Astrocyte (in vitro differentiated cells and primary cell): Measurements from ENCODE around the gene TSHZ1. TPM values are rescaled to one million over a fixed set of nuclear protein-coding genes. Genes with fewer than 3 reads are reported as not detected.

ENCODE experiments used
- DNase-seq: peaks from one replicate; pipeline ENCODE4 v3.0.0-alpha.2; 2010; ENCODE audit warnings: low read depth
- FAIRE-seq: peaks from 2 replicates; lab custom pipeline; 2011; peaks lifted over from hg19 to GRCh38; lab: Jason Lieb, UNC
- H2AFZ ChIP-seq: 2 replicates; pipeline ENCODE4 v1.6.0; 2012; ENCODE audit warnings: low read depth, low read length, inconsistent platforms
- H3K27ac ChIP-seq: 2 replicates; pipeline ENCODE4 v1.5.1; 2011; ENCODE audit warnings: low read depth, low read length, inconsistent platforms
- H3K27me3 ChIP-seq: 2 replicates; pipeline ENCODE4 v1.6.0; 2011; ENCODE audit warnings: low read length, inconsistent platforms; ENCODE audit not compliant: insufficient read depth
- H3K36me3 ChIP-seq: 2 replicates; pipeline ENCODE4 v1.5.1; 2011; ENCODE audit warnings: low read length, inconsistent platforms; ENCODE audit not compliant: insufficient read depth
- H3K4me1 ChIP-seq: 2 replicates; pipeline ENCODE4 v1.5.1; 2011; ENCODE audit warnings: low read length, inconsistent platforms; ENCODE audit not compliant: insufficient read depth
- H3K4me2 ChIP-seq: 2 replicates; pipeline ENCODE4 v1.6.0; 2012; ENCODE audit warnings: low read length, inconsistent platforms
- H3K4me3 ChIP-seq: 2 replicates; pipeline ENCODE4 v1.5.1; 2011; ENCODE audit warnings: low read depth, mild to moderate bottlenecking, low read length, inconsistent platforms; ENCODE audit not compliant: insufficient read depth
- H3K79me2 ChIP-seq: 2 replicates; pipeline ENCODE4 v1.6.0; 2012; ENCODE audit warnings: mild to moderate bottlenecking, low read length, inconsistent platforms; ENCODE audit not compliant: insufficient read depth
- H3K9ac ChIP-seq: 2 replicates; pipeline ENCODE4 v1.6.0; 2012; ENCODE audit warnings: mild to moderate bottlenecking, low read length, inconsistent platforms
- H3K9me3 ChIP-seq: 2 replicates; pipeline ENCODE4 v1.5.1; 2012; ENCODE audit warnings: low read depth, mild to moderate bottlenecking, low read length, inconsistent platforms; ENCODE audit not compliant: insufficient read depth
- H4K20me1 ChIP-seq: 2 replicates; pipeline ENCODE4 v1.6.0; 2012; ENCODE audit warnings: low read length, inconsistent platforms; ENCODE audit not compliant: insufficient read depth
- H3K27ac Mint-ChIP-seq: one replicate; pipeline ENCODE4 v1.8.0; 2021; ENCODE audit warnings: mild to moderate bottlenecking, mixed read lengths; ENCODE audit not compliant: unreplicated experiment
- H3K27me3 Mint-ChIP-seq: one replicate; pipeline ENCODE4 v1.8.0; 2021; ENCODE audit warnings: low read depth, mixed read lengths; ENCODE audit not compliant: unreplicated experiment
- H3K36me3 Mint-ChIP-seq: one replicate; pipeline ENCODE4 v1.8.0; 2021; ENCODE audit warnings: low read depth, mixed read lengths; ENCODE audit not compliant: unreplicated experiment
- H3K4me1 Mint-ChIP-seq: one replicate; pipeline ENCODE4 v1.8.0; 2021; ENCODE audit warnings: low read depth, mixed read lengths; ENCODE audit not compliant: unreplicated experiment
- H3K4me3 Mint-ChIP-seq: one replicate; pipeline ENCODE4 v1.8.0; 2021; ENCODE audit warnings: mild to moderate bottlenecking, moderate library complexity, mixed read lengths; ENCODE audit not compliant: unreplicated experiment
- H3K9me3 Mint-ChIP-seq: one replicate; pipeline ENCODE4 v1.8.0; 2021; ENCODE audit warnings: mild to moderate bottlenecking, mixed read lengths; ENCODE audit not compliant: unreplicated experiment
- EZH2 ChIP-seq: IDR thresholded peaks from 2 replicates; pipeline ENCODE4 v1.6.1; 2012; ENCODE audit warnings: mild to moderate bottlenecking, low read length, inconsistent platforms; ENCODE audit not compliant: insufficient read depth
- total RNA-seq: library from RNA; stranded (reverse); gene quantifications from 2 replicates; pipeline ENCODE4 v1.2.1, GENCODE V29; 2021
- TF ChIP-seq, protein P1 (sequence below): IDR thresholded peaks from 2 replicates; pipeline ENCODE4 v1.5.1; 2011; ENCODE audit warnings: low read depth, mild to moderate bottlenecking, inconsistent platforms, low read length, moderate library complexity; ENCODE audit not compliant: insufficient read depth

Gene TSHZ1
- total RNA-seq, 1 donor from 2014 or later = 2.9 TPM

DNA sequence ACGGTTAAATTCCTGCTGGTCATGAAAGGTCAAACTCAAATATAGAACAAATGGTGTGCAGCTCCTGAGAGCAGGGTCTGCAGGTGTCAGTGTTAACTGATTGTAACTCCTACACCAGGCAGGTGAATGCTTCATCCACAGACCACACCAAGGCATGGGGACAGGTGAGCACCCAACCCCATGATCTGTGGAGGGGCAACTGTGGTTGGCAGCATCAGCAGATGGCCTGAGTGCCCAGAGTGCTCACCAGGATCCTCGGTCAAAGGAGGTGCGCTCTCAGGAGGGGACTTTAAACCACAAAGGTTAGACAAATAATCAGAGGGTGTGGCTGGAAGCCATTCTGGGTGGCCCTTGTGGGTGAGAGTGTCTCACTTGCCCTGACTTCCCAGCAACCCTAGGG lies 46.1 kb upstream of the TSHZ1 start:
- Histone ChIP-seq H3K9me3 (no peaks in the 10 kb centered on the region), H3K36me3 (no peaks in the 10 kb centered on the region), H3K27me3 (peaks cover 13% of the 10 kb centered on the region), H3K79me2 (no peaks in the 10 kb centered on the region), H3K4me3 (no peak overlapping the region), H3K4me1 (no peaks in the 10 kb centered on the region), H4K20me1 (no peaks in the 10 kb centered on the region), H3K9ac (no peak overlapping the region), H3K4me2 (no peak overlapping the region), H3K27ac (no peak overlapping the region), H2AFZ (no peak overlapping the region)
- H3K27me3 Mint-ChIP-seq = peaks cover 29% of the 10 kb centered on the region
- FAIRE-seq (no peak), DNase-seq (no peak)
- peaks cover 2% of the 10 kb centered on the region for H3K9me3 Mint-ChIP-seq
- no peaks in the 10 kb centered on the region for H3K4me1 Mint-ChIP-seq
- H3K4me3 Mint-ChIP-seq = no peak overlapping the region
- H3K27ac Mint-ChIP-seq = no peak overlapping the region
- no peaks in the 10 kb centered on the region for H3K36me3 Mint-ChIP-seq
- TF ChIP-seq EZH2 = no peak
- TF ChIP-seq, protein P1, sequence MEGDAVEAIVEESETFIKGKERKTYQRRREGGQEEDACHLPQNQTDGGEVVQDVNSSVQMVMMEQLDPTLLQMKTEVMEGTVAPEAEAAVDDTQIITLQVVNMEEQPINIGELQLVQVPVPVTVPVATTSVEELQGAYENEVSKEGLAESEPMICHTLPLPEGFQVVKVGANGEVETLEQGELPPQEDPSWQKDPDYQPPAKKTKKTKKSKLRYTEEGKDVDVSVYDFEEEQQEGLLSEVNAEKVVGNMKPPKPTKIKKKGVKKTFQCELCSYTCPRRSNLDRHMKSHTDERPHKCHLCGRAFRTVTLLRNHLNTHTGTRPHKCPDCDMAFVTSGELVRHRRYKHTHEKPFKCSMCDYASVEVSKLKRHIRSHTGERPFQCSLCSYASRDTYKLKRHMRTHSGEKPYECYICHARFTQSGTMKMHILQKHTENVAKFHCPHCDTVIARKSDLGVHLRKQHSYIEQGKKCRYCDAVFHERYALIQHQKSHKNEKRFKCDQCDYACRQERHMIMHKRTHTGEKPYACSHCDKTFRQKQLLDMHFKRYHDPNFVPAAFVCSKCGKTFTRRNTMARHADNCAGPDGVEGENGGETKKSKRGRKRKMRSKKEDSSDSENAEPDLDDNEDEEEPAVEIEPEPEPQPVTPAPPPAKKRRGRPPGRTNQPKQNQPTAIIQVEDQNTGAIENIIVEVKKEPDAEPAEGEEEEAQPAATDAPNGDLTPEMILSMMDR = no peak

DNA sequence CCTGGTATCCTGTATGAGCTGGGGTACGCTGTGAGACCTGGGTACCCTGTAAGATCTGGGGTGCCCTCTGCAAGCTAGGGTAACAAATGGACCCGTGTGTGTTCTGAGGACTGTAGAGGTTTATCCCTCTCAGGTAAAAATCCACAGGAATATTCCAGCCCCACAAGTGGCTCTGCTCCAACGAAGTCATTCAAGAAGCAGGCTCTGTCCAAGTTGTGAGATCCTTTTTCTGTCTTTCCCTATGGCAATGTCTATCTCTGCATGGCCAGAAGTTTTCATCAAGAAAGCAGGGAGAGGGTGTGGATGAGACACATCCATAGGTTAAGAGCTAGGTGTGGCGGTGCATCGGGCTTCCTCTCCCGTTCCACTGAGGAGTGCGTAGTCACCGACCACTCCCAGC lies 44.7 kb upstream of the TSHZ1 start:
- DNase-seq = no peak
- no peak overlapping the region for H2AFZ ChIP-seq
- no peaks in the 10 kb centered on the region for H3K9me3 ChIP-seq
- no peak for TF ChIP-seq EZH2
- TF ChIP-seq, protein P1 = no peak
- no peak overlapping the region for H3K9ac ChIP-seq
- no peak overlapping the region for H3K4me3 ChIP-seq
- no peaks in the 10 kb centered on the region for H4K20me1 ChIP-seq
- no peaks in the 10 kb centered on the region for H3K79me2 ChIP-seq
- H3K27ac ChIP-seq = no peak overlapping the region
- H3K4me2 ChIP-seq = no peak overlapping the region
- FAIRE-seq = no peak
- H3K36me3 ChIP-seq = no peaks in the 10 kb centered on the region
- no peaks in the 10 kb centered on the region for H3K4me1 Mint-ChIP-seq
- H3K4me3 Mint-ChIP-seq = no peak overlapping the region
- no peak overlapping the region for H3K27ac Mint-ChIP-seq
- H3K36me3 Mint-ChIP-seq = no peaks in the 10 kb centered on the region
- peaks cover 3% of the 10 kb centered on the region for H3K27me3 ChIP-seq
- peaks cover 2% of the 10 kb centered on the region for H3K9me3 Mint-ChIP-seq
- peaks cover 28% of the 10 kb centered on the region for H3K27me3 Mint-ChIP-seq
- no peaks in the 10 kb centered on the region for H3K4me1 ChIP-seq

DNA sequence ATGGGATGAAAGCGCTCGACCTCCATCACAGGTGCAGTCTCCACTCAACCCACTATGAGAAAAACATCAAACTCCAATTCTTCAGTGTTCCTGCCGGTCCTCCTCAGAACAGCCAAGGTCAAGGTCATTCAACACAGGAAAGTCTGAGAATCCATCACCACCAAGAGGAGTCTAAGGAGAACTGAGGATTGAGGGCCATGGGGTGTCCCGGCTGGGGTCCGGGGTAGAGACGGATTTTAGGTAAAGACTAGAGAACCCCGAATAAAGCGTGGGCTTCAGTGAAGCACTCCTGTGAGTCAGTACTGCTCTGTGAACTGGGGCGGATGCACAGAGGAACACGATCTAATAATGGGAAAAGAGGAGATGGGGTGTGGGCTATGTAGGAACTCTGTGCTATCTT lies 43.5 kb upstream of the TSHZ1 start:
- Histone ChIP-seq H3K4me1 (no peaks in the 10 kb centered on the region), H3K79me2 (no peaks in the 10 kb centered on the region), H3K4me2 (no peak overlapping the region), H3K36me3 (no peaks in the 10 kb centered on the region), H3K27ac (no peak overlapping the region), H3K9ac (no peak overlapping the region), H2AFZ (no peak overlapping the region), H3K4me3 (no peak overlapping the region), H4K20me1 (no peaks in the 10 kb centered on the region), H3K9me3 (no peaks in the 10 kb centered on the region), H3K27me3 (no peaks in the 10 kb centered on the region)
- no peak overlapping the region for H3K27ac Mint-ChIP-seq
- peaks cover 2% of the 10 kb centered on the region for H3K9me3 Mint-ChIP-seq
- no peaks in the 10 kb centered on the region for H3K36me3 Mint-ChIP-seq
- no peak for TF ChIP-seq EZH2
- TF ChIP-seq, protein P1 = no peak
- FAIRE-seq = no peak
- DNase-seq = no peak
- peaks cover 30% of the 10 kb centered on the region for H3K27me3 Mint-ChIP-seq
- H3K4me3 Mint-ChIP-seq = no peak overlapping the region
- H3K4me1 Mint-ChIP-seq = no peaks in the 10 kb centered on the region
